Activated CD8-positive, alpha-beta memory T cell treated with anti-CD3 and anti-CD28 coated beads for 36 hours (primary cell): ENCODE data around the gene C19orf38. TPM values are rescaled to one million over a fixed set of nuclear protein-coding genes. Genes with fewer than 3 reads are reported as not detected.

Source experiments
- CTCF ChIA-PET: fragments of 350-600 bp; sonication (Branson Sonifier 250); formaldehyde crosslinking; loops from one replicate; lab custom pipeline; 2021; ENCODE audit warnings: antibody characterized with exemption; lab: Charles Lee
- POLR2A ChIA-PET: fragments of 350-600 bp; sonication (Branson Sonifier 250); formaldehyde crosslinking; loops from one replicate; lab custom pipeline; 2021; ENCODE audit warnings: antibody characterized with exemption; lab: Charles Lee
- total RNA-seq, 2 experiments: library from RNA; stranded (reverse); gene quantifications; one replicate each; pipeline ENCODE4 v1.2.3, GENCODE V29; 2021

The C19orf38 gene
- total RNA-seq, 2 experiments from 2014 or later = 0.44 to 0.48 TPM

DNA sequence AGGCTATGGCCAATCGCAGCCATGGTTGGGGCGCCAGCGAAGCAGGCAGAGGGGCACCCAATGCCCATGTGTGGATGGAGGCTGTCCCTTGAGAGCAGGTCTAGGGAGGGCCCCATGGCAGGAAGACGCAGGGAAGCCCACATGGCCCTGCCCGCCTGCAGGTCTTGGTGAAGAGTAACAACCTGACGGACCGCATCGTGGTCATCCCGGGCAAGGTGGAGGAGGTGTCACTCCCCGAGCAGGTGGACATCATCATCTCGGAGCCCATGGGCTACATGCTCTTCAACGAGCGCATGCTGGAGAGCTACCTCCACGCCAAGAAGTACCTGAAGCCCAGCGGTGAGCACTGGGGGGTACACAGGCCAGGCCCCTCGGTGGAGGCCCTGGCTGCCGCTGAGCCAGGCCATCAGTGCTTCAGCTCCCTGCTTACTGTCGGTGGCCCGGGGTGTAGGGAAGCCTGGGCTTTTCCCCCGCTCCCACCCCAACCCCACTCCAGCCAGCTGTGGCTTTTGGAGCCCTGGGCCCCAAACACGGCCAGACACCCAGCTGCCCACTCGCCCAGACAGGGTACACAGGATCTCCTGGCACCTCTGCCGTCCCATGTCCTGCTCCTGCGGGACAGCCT is 65.6 kb downstream of the C19orf38 start:
- CTCF ChIA-PET = interaction anchor here (0.5 kb wide), 1 partner anchor 16 kb away, joined by 4 read pairs; no protein-coding TSS in a partner anchor

DNA sequence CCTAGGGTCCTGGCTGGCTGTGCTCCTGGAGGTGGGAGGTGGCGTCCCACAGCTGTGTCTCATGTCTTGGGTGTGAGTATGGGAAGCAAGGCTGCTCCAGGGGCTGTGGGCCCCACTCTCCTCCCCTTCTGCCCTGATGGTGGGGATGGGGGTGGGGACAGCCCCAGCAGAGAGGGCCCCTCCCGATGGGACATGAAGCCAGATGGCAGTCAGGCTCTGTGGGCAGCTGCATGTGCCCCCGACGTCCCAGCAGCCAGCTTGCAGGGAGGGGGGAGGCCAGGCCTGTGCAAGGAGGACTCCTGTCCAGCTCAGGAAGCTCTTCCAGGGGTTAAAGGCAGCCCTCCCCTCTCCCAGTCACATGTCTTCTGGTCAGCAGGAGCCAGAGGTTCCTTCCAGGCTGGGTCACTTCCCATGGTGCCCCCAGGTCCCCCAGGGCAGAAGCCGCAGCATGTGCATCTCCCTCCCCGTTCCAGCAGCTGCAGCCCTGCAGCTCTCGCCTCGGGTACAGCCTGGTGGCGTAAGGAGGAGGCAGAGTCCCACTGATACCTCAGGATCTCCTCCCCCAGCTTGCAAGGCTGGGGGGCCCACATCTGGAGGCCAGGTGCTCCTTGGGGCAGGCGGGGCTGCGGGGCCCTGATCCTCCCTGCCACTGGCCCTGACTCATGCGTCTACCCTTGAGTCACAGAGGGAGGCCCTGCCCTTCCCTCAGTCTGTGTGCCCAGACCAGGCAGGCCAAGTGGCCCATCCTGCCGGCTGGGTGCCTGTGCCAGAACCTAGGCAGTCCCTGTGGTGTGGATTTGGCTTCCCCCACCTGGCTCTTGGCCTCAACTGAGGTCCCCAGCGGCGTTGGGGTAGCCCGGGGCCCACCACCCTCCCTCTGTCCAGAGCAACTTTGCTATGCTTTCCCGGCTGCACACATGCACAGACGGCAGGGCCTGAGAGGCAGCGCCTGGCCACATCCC is 67.2 kb downstream of the C19orf38 start:
- POLR2A ChIA-PET = no interaction called here
- CTCF ChIA-PET = no interaction called here

More for the DNA sequence above, 65.6 kb downstream of the C19orf38 start:
- POLR2A ChIA-PET = no interaction called here

DNA sequence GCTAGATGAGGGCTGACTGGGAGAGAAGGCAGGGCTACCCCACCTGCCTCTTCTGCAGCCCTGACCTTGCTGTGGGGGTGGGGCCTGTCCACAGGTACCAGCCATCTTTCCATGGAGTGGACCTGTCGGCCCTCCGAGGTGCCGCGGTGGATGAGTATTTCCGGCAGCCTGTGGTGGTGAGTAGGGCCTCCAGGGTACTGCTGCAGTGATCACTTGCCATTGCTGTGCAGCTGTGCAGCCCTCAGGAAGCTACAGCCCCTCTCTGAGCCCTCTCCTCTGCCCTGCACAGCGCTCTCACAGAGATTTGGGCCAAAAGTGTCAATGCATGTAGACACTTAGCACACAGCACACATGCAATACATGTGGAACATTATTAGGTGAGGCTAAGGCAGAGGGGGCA is 68.4 kb downstream of the C19orf38 start:
- ChIA-PET POLR2A (no interaction called here), CTCF (interaction anchor here (1.2 kb wide), 1 partner anchor 44 kb away, joined by 3 read pairs; no protein-coding TSS in a partner anchor)

DNA sequence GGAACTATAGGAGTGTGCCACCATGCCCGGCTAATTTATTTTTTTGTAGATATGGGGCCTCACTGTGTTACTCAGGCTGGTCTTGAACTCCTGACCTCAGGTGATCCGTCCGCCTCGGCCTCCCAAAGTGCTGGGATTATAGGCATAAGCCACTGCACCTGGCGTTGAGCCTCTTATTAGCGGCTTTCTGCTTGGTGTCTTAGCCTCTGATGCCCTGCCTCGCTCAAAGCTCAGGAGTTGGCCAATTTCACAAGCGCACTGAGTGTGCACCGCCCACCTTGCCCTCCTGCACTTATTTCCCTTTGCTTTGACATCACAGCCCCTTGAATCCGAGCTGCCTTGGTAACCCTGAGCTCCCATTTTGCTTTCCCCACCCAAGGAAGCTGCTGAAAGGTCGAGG is 70.1 kb downstream of the C19orf38 start:
- POLR2A ChIA-PET = interaction anchor here (0.7 kb wide), 1 partner anchor 91 kb away, joined by 3 read pairs; no protein-coding TSS in a partner anchor
- CTCF ChIA-PET = no interaction called here

Other genes starting within 250 kb of the C19orf38 start
- gene SLC44A2, start 222.9 kb upstream of the C19orf38 start, total RNA-seq = 10 to 100 TPM; 70.6 to 74.6 TPM
- 100 to 1,000 TPM; 476 to 479 TPM for gene ILF3, start 194.1 kb upstream of the C19orf38 start, total RNA-seq
- gene QTRT1, start 147.0 kb upstream of the C19orf38 start, total RNA-seq = 10 to 100 TPM; 69.9 to 72.7 TPM
- gene DNM2, start 130.3 kb upstream of the C19orf38 start, total RNA-seq = 100 to 1,000 TPM; 144 to 150 TPM
- 10 to 100 TPM; 13.4 to 14.2 TPM for gene TMED1, start 12.2 kb upstream of the C19orf38 start, total RNA-seq
- 10 to 100 TPM; 83.6 to 85.1 TPM for gene CARM1, start 23.1 kb downstream of the C19orf38 start, total RNA-seq
- gene YIPF2, start 80.2 kb downstream of the C19orf38 start, total RNA-seq = 10 to 100 TPM; 28.4 to 30.8 TPM
- gene TIMM29, start 80.4 kb downstream of the C19orf38 start, total RNA-seq = 10 to 100 TPM; 19.8 to 19.9 TPM
- 100 to 1,000 TPM; 119 to 120 TPM for gene SMARCA4, start 112.6 kb downstream of the C19orf38 start, total RNA-seq
- 10 to 100 TPM; 65.6 to 67.9 TPM for gene LDLR, start 241.0 kb downstream of the C19orf38 start, total RNA-seq